Inferior parietal cortex (tissue), 1 donor: Measurements from ENCODE around the gene TOM1L1.
A peak's percentile ranks its signal among the peaks of the same experiment; 100 is the strongest.

Experiments used
- DNase-seq: peaks from one replicate; pipeline ENCODE4 v3.0.0-alpha.2; 2016; ENCODE audit errors: extremely low spot score

The TOM1L1 gene

GRCh38 chr17:54947396-54947795 lies 46.7 kb downstream of the TOM1L1 start:
- DNase-seq = no peak

GRCh38 chr17:54948380-54948779 lies 47.7 kb downstream of the TOM1L1 start:
- DNase-seq = no peak

- no peak for DNase-seq
These were observed 49.5 kb downstream of the TOM1L1 start for GRCh38 chr17:54950116-54950515.

GRCh38 chr17:54951286-54951685 lies 50.6 kb downstream of the TOM1L1 start:
- no peak for DNase-seq

GRCh38 chr17:54956791-54957190 lies 56.1 kb downstream of the TOM1L1 start:
- no peak for DNase-seq

GRCh38 chr17:54967621-54968261 lies 67.1 kb downstream of the TOM1L1 start:
- DNase-seq = peak; percentile 27

- peak; percentile 98 for DNase-seq
These were observed 67.8 kb downstream of the TOM1L1 start, which contains the start of the genes COX11 and STXBP4 for GRCh38 chr17:54968262-54968987. Gene COX11, minus strand, starts transcription at chr17:54968654. Its CDS starts 8 bp downstream, at chr17:54968646. Gene STXBP4, plus strand, starts transcription at chr17:54968765. Its CDS starts 17,455 bp downstream, at chr17:54986220.

- DNase-seq = no peak
These were observed 68.3 kb downstream of the TOM1L1 start for GRCh38 chr17:54968988-54969332.

GRCh38 chr17:54969658-54970572 lies 69.3 kb downstream of the TOM1L1 start:
- DNase-seq = no peak

- no peak for DNase-seq
These were observed 70.5 kb downstream of the TOM1L1 start for GRCh38 chr17:54971147-54971546.

- DNase-seq = no peak
These were observed 71.2 kb downstream of the TOM1L1 start for GRCh38 chr17:54971901-54972300.

GRCh38 chr17:54972406-54973138 lies 71.9 kb downstream of the TOM1L1 start:
- no peak for DNase-seq

GRCh38 chr17:54974759-54975158 lies 74.1 kb downstream of the TOM1L1 start:
- no peak for DNase-seq

- no peak for DNase-seq
These were observed 75.7 kb downstream of the TOM1L1 start for GRCh38 chr17:54976316-54976715.

GRCh38 chr17:54977744-54978143 lies 77.1 kb downstream of the TOM1L1 start:
- DNase-seq = no peak

- no peak for DNase-seq
These were observed 79.0 kb downstream of the TOM1L1 start for GRCh38 chr17:54979657-54980056.

- DNase-seq = no peak
These were observed 79.7 kb downstream of the TOM1L1 start for GRCh38 chr17:54980375-54980774.

GRCh38 chr17:54982399-54982798 lies 81.7 kb downstream of the TOM1L1 start:
- no peak for DNase-seq

GRCh38 chr17:54983260-54983659 lies 82.6 kb downstream of the TOM1L1 start:
- no peak for DNase-seq

- no peak for DNase-seq
These were observed 84.8 kb downstream of the TOM1L1 start for GRCh38 chr17:54985476-54985875.

GRCh38 chr17:54990118-54990517 lies 89.5 kb downstream of the TOM1L1 start:
- DNase-seq = no peak

- no peak for DNase-seq
These were observed 90.9 kb downstream of the TOM1L1 start for GRCh38 chr17:54991567-54991966.
